Measurements from ENCODE around the gene NAGPA.
"Not testable (repeated sequence)": the region's sequence is repeated elsewhere in the genome, so short reads cannot be mapped to it uniquely, and the experiment has no call there.

Gene NAGPA

GRCh38 chr16:5062790-5063765 is 29.3 kb upstream of the NAGPA start:
- no peak for DNase-seq (ENCODE audit: low read depth in 2 of 2, low spot score in 1 of 2)

- DNase-seq (ENCODE audit: low read depth in 2 of 2, low spot score in 1 of 2) = no peak
These were observed 28.3 kb upstream of the NAGPA start for GRCh38 chr16:5062051-5062450.

- no peak for DNase-seq (ENCODE audit: low read depth in 2 of 2, low spot score in 1 of 2)
These were observed 26.4 kb upstream of the NAGPA start for GRCh38 chr16:5060073-5060641.

- DNase-seq (ENCODE audit: low read depth in 2 of 2, low spot score in 1 of 2) = no peak
These were observed 25.8 kb upstream of the NAGPA start for GRCh38 chr16:5059386-5060072.

GRCh38 chr16:5058476-5058875 is 24.7 kb upstream of the NAGPA start:
- DNase-seq (ENCODE audit: low read depth in 2 of 2, low spot score in 1 of 2) = no peak

- DNase-seq (ENCODE audit: low read depth in 2 of 2, low spot score in 1 of 2) = no peak
These were observed 22.6 kb upstream of the NAGPA start for GRCh38 chr16:5056352-5056751.

GRCh38 chr16:5054876-5055865 is 21.4 kb upstream of the NAGPA start:
- no peak for DNase-seq (ENCODE audit: low read depth in 2 of 2, low spot score in 1 of 2)

- no peak for DNase-seq (ENCODE audit: low read depth in 2 of 2, low spot score in 1 of 2)
These were observed 13.2 kb upstream of the NAGPA start for GRCh38 chr16:5046914-5047313.

GRCh38 chr16:5045499-5046115 is 11.9 kb upstream of the NAGPA start:
- DNase-seq (ENCODE audit: low read depth in 2 of 2, low spot score in 1 of 2) = no peak

GRCh38 chr16:5044581-5044980 is 10.8 kb upstream of the NAGPA start:
- not testable (repeated sequence) for DNase-seq (ENCODE audit: low read depth in 2 of 2, low spot score in 1 of 2)

GRCh38 chr16:5044011-5044540 is 10.3 kb upstream of the NAGPA start:
- DNase-seq (ENCODE audit: low read depth in 2 of 2, low spot score in 1 of 2) = no peak

- no peak for DNase-seq (ENCODE audit: low read depth in 2 of 2, low spot score in 1 of 2)
These were observed 8.9 kb upstream of the NAGPA start for GRCh38 chr16:5042574-5043171.

- no peak for DNase-seq (ENCODE audit: low read depth in 2 of 2, low spot score in 1 of 2)
These were observed 7.9 kb upstream of the NAGPA start for GRCh38 chr16:5041600-5042133.

- no peak for DNase-seq (ENCODE audit: low read depth in 2 of 2, low spot score in 1 of 2)
These were observed 6.7 kb upstream of the NAGPA start for GRCh38 chr16:5040451-5040850.

GRCh38 chr16:5036228-5037156 is 2.8 kb upstream of the NAGPA start:
- DNase-seq (ENCODE audit: low read depth in 2 of 2, low spot score in 1 of 2) = no peak

GRCh38 chr16:5035909-5036227 is 2.1 kb upstream of the NAGPA start:
- no peak for DNase-seq (ENCODE audit: low read depth in 2 of 2, low spot score in 1 of 2)

- no peak for DNase-seq (ENCODE audit: low read depth in 2 of 2, low spot score in 1 of 2)
These were observed 410 bp upstream of the NAGPA start for GRCh38 chr16:5034167-5034523.

- no peak for DNase-seq (ENCODE audit: low read depth in 2 of 2, low spot score in 1 of 2)
These were observed 977 bp downstream of the NAGPA start for GRCh38 chr16:5032748-5033167.

- DNase-seq (ENCODE audit: low read depth in 2 of 2, low spot score in 1 of 2) = no peak
These were observed 2.1 kb downstream of the NAGPA start for GRCh38 chr16:5031601-5032000.

Measured in stimulated activated CD8-positive, alpha-beta memory T cell treated with anti-CD3 and anti-CD28 coated beads, Interleukin-4, amount 100 ng/mL, for 1 hour (primary cell).